ENCODE results near the gene B4GALT3.

Gene B4GALT3

GRCh38 chr1:161201836-161202712, 24.8 kb upstream of the B4GALT3 start, which contains the start of gene NDUFS2:
TSS of gene NDUFS2 (plus strand) at chr1:161202367. CDS start at chr1:161202386, 19 bp downstream.
- no peaks in the 10 kb centered on the region for H3K9me3 ChIP-seq (ENCODE audit: insufficient read depth, low read length)
- peak; percentile 100 for DNase-seq (ENCODE audit: low read depth, low spot score)
- H3K36me3 ChIP-seq (ENCODE audit: insufficient read depth, insufficient read length, low read length): peaks cover 39% of the 10 kb centered on the region
- no peaks in the 10 kb centered on the region for H3K27me3 ChIP-seq (ENCODE audit: insufficient read depth, insufficient read length)
- peak within 1 kb of the TSS; percentile 96 for H3K9ac ChIP-seq (ENCODE audit: insufficient read length, low read depth)
- peak within 1 kb of the TSS; percentile 83 for H3K4me3 ChIP-seq (ENCODE audit: insufficient read length, low read depth)
- no peak for TF ChIP-seq ZNF274 (IDR thresholded peaks at IDR 0.05; ENCODE audit: low read depth, low read length)
- TF ChIP-seq YY1 (IDR thresholded peaks at IDR 0.05; ENCODE audit: insufficient read depth, insufficient read length): peak; percentile 100
- H3K4me1 ChIP-seq (ENCODE audit: insufficient read depth, insufficient read length): peaks cover 36% of the 10 kb centered on the region

DNA sequence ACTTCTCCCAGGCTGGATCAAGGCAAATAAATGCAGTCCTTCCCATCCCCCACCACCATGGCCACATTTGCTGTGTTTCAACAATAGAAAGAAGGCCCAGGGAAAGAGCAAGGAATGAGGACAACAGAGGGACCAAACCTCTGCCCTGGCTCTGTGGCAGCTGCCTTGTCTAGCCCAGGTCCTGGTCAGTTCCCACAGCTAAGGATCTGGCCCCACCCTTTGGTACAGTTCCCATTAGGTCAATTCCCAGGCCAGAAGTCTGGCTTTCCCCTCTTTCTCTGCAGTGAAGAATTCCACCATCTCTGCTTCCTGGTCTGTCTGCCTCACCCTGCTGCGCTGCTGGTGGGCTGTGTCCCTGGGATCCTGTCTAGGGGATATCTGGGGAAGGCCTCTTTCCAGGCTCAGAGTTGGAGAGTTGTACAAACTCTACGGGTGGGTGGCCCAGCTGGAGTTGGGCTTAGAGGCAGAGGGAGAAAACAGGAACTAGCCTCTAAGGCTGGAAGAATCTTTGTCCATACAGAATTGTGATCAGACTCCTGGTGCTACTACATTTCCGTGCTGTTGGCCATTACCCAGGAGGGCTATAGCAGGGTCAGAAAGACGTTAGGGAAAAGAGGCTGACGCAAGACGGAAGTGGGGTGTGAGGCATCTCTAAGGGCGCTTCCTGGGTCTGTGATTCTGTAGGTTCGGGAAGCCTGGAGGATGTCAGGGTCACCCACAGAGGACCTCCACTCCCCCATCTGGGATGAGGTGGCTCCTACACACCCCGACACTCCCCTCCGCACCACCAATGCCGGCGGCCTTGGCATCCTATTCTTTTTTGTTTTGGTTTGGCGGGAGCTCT, 23.9 kb upstream of the B4GALT3 start:
- peaks cover 35% of the 10 kb centered on the region for H3K36me3 ChIP-seq (ENCODE audit: insufficient read depth, insufficient read length, low read length)
- no peak for DNase-seq (ENCODE audit: low read depth, low spot score)
- peak overlapping the region; percentile 96 for H3K9ac ChIP-seq (ENCODE audit: insufficient read length, low read depth)
- TF ChIP-seq ZNF274 (IDR thresholded peaks at IDR 0.05; ENCODE audit: low read depth, low read length) (no peak), YY1 (IDR thresholded peaks at IDR 0.05; ENCODE audit: insufficient read depth, insufficient read length) (no peak), SUZ12 (IDR thresholded peaks at IDR 0.05; ENCODE audit: extremely low read depth, insufficient read depth, insufficient read length) (no peak)
- no peaks in the 10 kb centered on the region for H3K27me3 ChIP-seq (ENCODE audit: insufficient read depth, insufficient read length)
- H3K9me3 ChIP-seq (ENCODE audit: insufficient read depth, low read length): no peaks in the 10 kb centered on the region
- peak overlapping the region; percentile 83 for H3K4me3 ChIP-seq (ENCODE audit: insufficient read length, low read depth)
- H3K4me1 ChIP-seq (ENCODE audit: insufficient read depth, insufficient read length): peaks cover 42% of the 10 kb centered on the region

DNA sequence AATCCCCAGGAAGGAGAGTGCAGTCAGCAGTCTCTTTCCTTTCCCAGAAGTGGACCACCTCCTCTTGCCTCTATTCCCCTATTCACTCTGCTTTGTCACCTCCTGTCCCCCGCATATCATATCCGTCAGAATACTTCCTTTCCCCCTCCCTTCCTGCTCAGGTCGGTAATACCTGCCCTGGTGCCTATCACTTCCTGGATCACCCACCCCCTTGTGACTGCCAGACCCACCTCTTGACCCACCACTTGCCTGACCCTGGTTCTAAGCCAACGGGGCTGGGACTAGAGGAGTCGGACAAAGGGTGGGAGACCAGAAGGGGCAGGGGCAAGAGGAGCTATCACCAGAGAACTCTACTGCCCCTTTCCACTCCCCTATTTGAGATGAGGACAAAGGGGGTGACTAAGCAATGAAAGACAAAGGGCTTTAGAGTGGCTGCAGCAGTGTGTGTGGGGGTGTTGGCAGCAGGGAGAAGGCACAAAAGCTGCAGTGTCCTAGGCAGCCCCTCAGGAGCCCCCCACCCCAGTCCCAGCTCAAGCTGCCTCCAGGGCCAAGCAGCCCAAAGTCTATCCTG, 23.2 kb upstream of the B4GALT3 start:
- DNase-seq (ENCODE audit: low read depth, low spot score): peak; percentile 59
- Histone ChIP-seq H3K36me3 (ENCODE audit: insufficient read depth, insufficient read length, low read length) (peaks cover 35% of the 10 kb centered on the region), H3K27me3 (ENCODE audit: insufficient read depth, insufficient read length) (no peaks in the 10 kb centered on the region), H3K9me3 (ENCODE audit: insufficient read depth, low read length) (no peaks in the 10 kb centered on the region), H3K4me1 (ENCODE audit: insufficient read depth, insufficient read length) (peaks cover 42% of the 10 kb centered on the region), H3K9ac (ENCODE audit: insufficient read length, low read depth) (peak overlapping the region; percentile 96), H3K4me3 (ENCODE audit: insufficient read length, low read depth) (no peak overlapping the region)
- no peak for TF ChIP-seq SUZ12 (IDR thresholded peaks at IDR 0.05; ENCODE audit: extremely low read depth, insufficient read depth, insufficient read length)
- TF ChIP-seq ZNF274 (IDR thresholded peaks at IDR 0.05; ENCODE audit: low read depth, low read length): no peak
- TF ChIP-seq YY1 (IDR thresholded peaks at IDR 0.05; ENCODE audit: insufficient read depth, insufficient read length): no peak

DNA sequence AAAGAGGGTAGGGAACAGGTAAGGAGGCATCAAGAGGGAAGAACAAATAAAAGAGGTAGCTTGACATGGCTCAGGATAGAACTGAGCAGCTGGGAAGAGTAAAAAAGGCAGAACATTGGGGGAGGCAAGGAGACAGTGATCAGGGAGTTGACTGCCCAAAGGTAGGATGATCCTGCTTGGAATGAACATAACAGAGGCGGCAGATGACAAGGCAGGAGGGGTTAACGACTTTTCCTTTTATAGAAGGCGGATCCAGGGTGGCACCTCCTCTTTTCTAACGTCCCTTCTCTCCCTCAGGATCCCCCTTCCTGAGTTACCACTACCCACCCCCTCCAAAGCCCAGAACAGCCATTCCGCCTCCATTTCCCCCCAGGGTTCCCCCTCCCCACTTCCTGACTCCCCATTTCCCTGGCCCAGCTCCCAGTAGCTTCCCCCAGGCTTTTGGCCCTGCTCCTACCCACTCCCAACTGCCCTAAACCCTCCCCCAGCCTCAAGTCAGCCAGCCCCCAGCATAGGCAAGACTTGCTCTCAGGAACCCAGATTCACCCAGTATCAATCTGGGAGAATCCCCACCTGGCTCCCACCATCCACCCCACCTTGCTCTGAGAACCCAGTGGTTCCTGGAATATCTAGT, 22.3 kb upstream of the B4GALT3 start:
- H3K36me3 ChIP-seq (ENCODE audit: insufficient read depth, insufficient read length, low read length): peaks cover 35% of the 10 kb centered on the region
- no peaks in the 10 kb centered on the region for H3K9me3 ChIP-seq (ENCODE audit: insufficient read depth, low read length)
- H3K9ac ChIP-seq (ENCODE audit: insufficient read length, low read depth): peak overlapping the region; percentile 86
- H3K4me3 ChIP-seq (ENCODE audit: insufficient read length, low read depth): peak overlapping the region; percentile 12
- TF ChIP-seq SUZ12 (IDR thresholded peaks at IDR 0.05; ENCODE audit: extremely low read depth, insufficient read depth, insufficient read length) (no peak), ZNF274 (IDR thresholded peaks at IDR 0.05; ENCODE audit: low read depth, low read length) (no peak), YY1 (IDR thresholded peaks at IDR 0.05; ENCODE audit: insufficient read depth, insufficient read length) (no peak)
- no peak for DNase-seq (ENCODE audit: low read depth, low spot score)
- no peaks in the 10 kb centered on the region for H3K27me3 ChIP-seq (ENCODE audit: insufficient read depth, insufficient read length)
- H3K4me1 ChIP-seq (ENCODE audit: insufficient read depth, insufficient read length): peaks cover 42% of the 10 kb centered on the region

DNA sequence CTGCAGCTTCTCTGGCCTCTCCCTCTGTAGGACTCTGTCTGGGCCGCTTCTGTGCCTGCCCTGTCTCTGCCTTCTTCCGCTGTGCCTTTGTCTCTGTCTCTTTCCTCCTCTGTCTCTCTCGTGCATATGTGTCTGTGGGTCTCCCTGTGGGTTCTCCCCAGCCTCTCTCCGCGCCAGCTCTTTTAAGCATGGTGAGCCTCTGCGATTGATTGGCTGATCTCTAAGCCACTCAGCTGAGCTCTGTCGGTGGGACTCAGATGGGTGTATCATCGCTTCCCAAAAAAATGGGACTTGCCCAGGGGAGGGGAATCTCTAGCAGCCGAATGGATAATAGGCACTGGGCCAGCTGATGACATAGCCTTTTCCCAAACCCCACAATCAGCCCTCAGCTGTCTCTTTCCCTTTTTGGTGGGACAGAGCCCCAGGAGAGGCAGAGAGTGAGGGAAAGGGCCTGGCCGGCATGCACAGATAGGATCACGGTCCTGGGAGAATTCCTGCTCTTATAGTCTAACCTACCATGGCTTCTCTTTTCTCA, 21.7 kb upstream of the B4GALT3 start, which contains the start of gene ADAMTS4:
TSS of gene ADAMTS4 (minus strand) at position 158 of the 535 bp plus-strand sequence. CDS start 427 bp downstream, outside the sequence.
- Histone ChIP-seq H3K4me1 (ENCODE audit: insufficient read depth, insufficient read length) (peaks cover 42% of the 10 kb centered on the region), H3K9me3 (ENCODE audit: insufficient read depth, low read length) (no peaks in the 10 kb centered on the region), H3K36me3 (ENCODE audit: insufficient read depth, insufficient read length, low read length) (peaks cover 34% of the 10 kb centered on the region), H3K4me3 (ENCODE audit: insufficient read length, low read depth) (peak within 1 kb of the TSS; percentile 52), H3K27me3 (ENCODE audit: insufficient read depth, insufficient read length) (no peaks in the 10 kb centered on the region), H3K9ac (ENCODE audit: insufficient read length, low read depth) (peak within 1 kb of the TSS; percentile 86)
- DNase-seq (ENCODE audit: low read depth, low spot score): no peak
- TF ChIP-seq YY1 (IDR thresholded peaks at IDR 0.05; ENCODE audit: insufficient read depth, insufficient read length) (no peak), ZNF274 (IDR thresholded peaks at IDR 0.05; ENCODE audit: low read depth, low read length) (no peak), SUZ12 (IDR thresholded peaks at IDR 0.05; ENCODE audit: extremely low read depth, insufficient read depth, insufficient read length) (no peak)

- Histone ChIP-seq H3K4me1 (ENCODE audit: insufficient read depth, insufficient read length) (peaks cover 41% of the 10 kb centered on the region), H3K9me3 (ENCODE audit: insufficient read depth, low read length) (no peaks in the 10 kb centered on the region), H3K27me3 (ENCODE audit: insufficient read depth, insufficient read length) (no peaks in the 10 kb centered on the region), H3K36me3 (ENCODE audit: insufficient read depth, insufficient read length, low read length) (peaks cover 34% of the 10 kb centered on the region), H3K9ac (ENCODE audit: insufficient read length, low read depth) (peak overlapping the region; percentile 86), H3K4me3 (ENCODE audit: insufficient read length, low read depth) (peak overlapping the region; percentile 52)
- DNase-seq (ENCODE audit: low read depth, low spot score): peak; percentile 55
- TF ChIP-seq SUZ12 (IDR thresholded peaks at IDR 0.05; ENCODE audit: extremely low read depth, insufficient read depth, insufficient read length) (no peak), ZNF274 (IDR thresholded peaks at IDR 0.05; ENCODE audit: low read depth, low read length) (no peak), YY1 (IDR thresholded peaks at IDR 0.05; ENCODE audit: insufficient read depth, insufficient read length) (no peak)
These were observed 21.0 kb upstream of the B4GALT3 start for GRCh38 chr1:161198194-161198896.

All from NT2/D1 (cell line).